ENCODE results near the gene TCF4. TPM values are rescaled to one million over a fixed set of nuclear protein-coding genes. Genes with fewer than 3 reads are reported as not detected.

TCF4 gene
- total RNA-seq, 1 donor from 2014 or later, result 205 TPM

- no peaks in the 10 kb centered on the region for H3K27me3 ChIP-seq (ENCODE audit: control insufficient read depth in 3 of 3, insufficient read depth in 3 of 3, low read length in 3 of 3)
- H3K4me3 ChIP-seq (ENCODE audit: low read length in 3 of 3), result no peak overlapping the region
- peaks cover 9 to 29% (median 16%) of the 10 kb centered on the region in 3 donors for H3K4me1 ChIP-seq (ENCODE audit: control insufficient read depth in 3 of 3, insufficient read depth in 3 of 3, low read length in 3 of 3)
- no peak overlapping the region for H3K9ac ChIP-seq (ENCODE audit: low read depth in 1 of 3, low read length in 3 of 3)
- no peaks in the 10 kb centered on the region for H3K9me3 ChIP-seq (ENCODE audit: control insufficient read depth in 3 of 3, low read length in 3 of 3)
- H3K36me3 ChIP-seq (ENCODE audit: control insufficient read depth in 3 of 3, insufficient read depth in 3 of 3, low read length in 3 of 3), result no peaks in the 10 kb centered on the region
- no peak overlapping the region for H3K27ac ChIP-seq (ENCODE audit: low read depth, low read length)
Measured at GRCh38 chr18:55407774-55408535, 180.0 kb downstream of the TCF4 start.

- Histone ChIP-seq H3K4me1 (ENCODE audit: control insufficient read depth in 3 of 3, insufficient read depth in 3 of 3, low read length in 3 of 3) (peaks cover 9 to 31% (median 16%) of the 10 kb centered on the region in 3 donors), H3K27ac (ENCODE audit: low read depth, low read length) (peak overlapping the region; percentile 67), H3K9ac (ENCODE audit: low read depth in 1 of 3, low read length in 3 of 3) (peak overlapping the region in 2 of 3 donors; percentile 63 to 73), H3K36me3 (ENCODE audit: control insufficient read depth in 3 of 3, insufficient read depth in 3 of 3, low read length in 3 of 3) (no peaks in the 10 kb centered on the region), H3K9me3 (ENCODE audit: control insufficient read depth in 3 of 3, low read length in 3 of 3) (no peaks in the 10 kb centered on the region), H3K4me3 (ENCODE audit: low read length in 3 of 3) (peak overlapping the region; percentile 35 to 65 (median 63)), H3K27me3 (ENCODE audit: control insufficient read depth in 3 of 3, insufficient read depth in 3 of 3, low read length in 3 of 3) (no peaks in the 10 kb centered on the region)
Measured at GRCh38 chr18:55407191-55407590, 180.8 kb downstream of the TCF4 start.

- peak overlapping the region; percentile 63 to 73 (median 66) for H3K9ac ChIP-seq (ENCODE audit: low read depth in 1 of 3, low read length in 3 of 3)
- H3K27ac ChIP-seq (ENCODE audit: low read depth, low read length), result peak overlapping the region; percentile 67
- H3K9me3 ChIP-seq (ENCODE audit: control insufficient read depth in 3 of 3, low read length in 3 of 3), result no peaks in the 10 kb centered on the region
- H3K4me3 ChIP-seq (ENCODE audit: low read length in 3 of 3), result peak overlapping the region; percentile 35 to 65 (median 63)
- H3K36me3 ChIP-seq (ENCODE audit: control insufficient read depth in 3 of 3, insufficient read depth in 3 of 3, low read length in 3 of 3), result no peaks in the 10 kb centered on the region
- H3K27me3 ChIP-seq (ENCODE audit: control insufficient read depth in 3 of 3, insufficient read depth in 3 of 3, low read length in 3 of 3), result no peaks in the 10 kb centered on the region
- peaks cover 12 to 36% (median 16%) of the 10 kb centered on the region in 3 donors for H3K4me1 ChIP-seq (ENCODE audit: control insufficient read depth in 3 of 3, insufficient read depth in 3 of 3, low read length in 3 of 3)
Measured at GRCh38 chr18:55406451-55406991, 181.5 kb downstream of the TCF4 start.

- no peaks in the 10 kb centered on the region for H3K9me3 ChIP-seq (ENCODE audit: control insufficient read depth in 3 of 3, low read length in 3 of 3)
- no peaks in the 10 kb centered on the region for H3K27me3 ChIP-seq (ENCODE audit: control insufficient read depth in 3 of 3, insufficient read depth in 3 of 3, low read length in 3 of 3)
- H3K36me3 ChIP-seq (ENCODE audit: control insufficient read depth in 3 of 3, insufficient read depth in 3 of 3, low read length in 3 of 3), result no peaks in the 10 kb centered on the region
- peaks cover 16 to 38% (median 17%) of the 10 kb centered on the region in 3 donors for H3K4me1 ChIP-seq (ENCODE audit: control insufficient read depth in 3 of 3, insufficient read depth in 3 of 3, low read length in 3 of 3)
- peak overlapping the region in 1 of 3 donors; percentile 65 for H3K4me3 ChIP-seq (ENCODE audit: low read length in 3 of 3)
- peak overlapping the region in 2 of 3 donors; percentile 41 to 73 for H3K9ac ChIP-seq (ENCODE audit: low read depth in 1 of 3, low read length in 3 of 3)
- peak overlapping the region; percentile 67 for H3K27ac ChIP-seq (ENCODE audit: low read depth, low read length)
Measured at GRCh38 chr18:55405893-55406406, 182.0 kb downstream of the TCF4 start.

- no peaks in the 10 kb centered on the region for H3K36me3 ChIP-seq (ENCODE audit: control insufficient read depth in 3 of 3, insufficient read depth in 3 of 3, low read length in 3 of 3)
- peak overlapping the region in 2 of 3 donors; percentile 7 to 44 for H3K4me3 ChIP-seq (ENCODE audit: low read length in 3 of 3)
- H3K27me3 ChIP-seq (ENCODE audit: control insufficient read depth in 3 of 3, insufficient read depth in 3 of 3, low read length in 3 of 3), result no peaks in the 10 kb centered on the region
- no peaks in the 10 kb centered on the region for H3K9me3 ChIP-seq (ENCODE audit: control insufficient read depth in 3 of 3, low read length in 3 of 3)
- H3K9ac ChIP-seq (ENCODE audit: low read depth in 1 of 3, low read length in 3 of 3), result peak overlapping the region in 1 of 3 donors; percentile 41
- H3K4me1 ChIP-seq (ENCODE audit: control insufficient read depth in 3 of 3, insufficient read depth in 3 of 3, low read length in 3 of 3), result peaks cover 16 to 38% (median 17%) of the 10 kb centered on the region in 3 donors
- peak overlapping the region; percentile 67 for H3K27ac ChIP-seq (ENCODE audit: low read depth, low read length)
Measured at GRCh38 chr18:55405475-55405874, 182.5 kb downstream of the TCF4 start.

GRCh38 chr18:55404832-55405465, 183.0 kb downstream of the TCF4 start:
- Histone ChIP-seq H3K9me3 (ENCODE audit: control insufficient read depth in 3 of 3, low read length in 3 of 3) (no peaks in the 10 kb centered on the region), H3K27ac (ENCODE audit: low read depth, low read length) (peak overlapping the region; percentile 67), H3K36me3 (ENCODE audit: control insufficient read depth in 3 of 3, insufficient read depth in 3 of 3, low read length in 3 of 3) (no peaks in the 10 kb centered on the region), H3K4me1 (ENCODE audit: control insufficient read depth in 3 of 3, insufficient read depth in 3 of 3, low read length in 3 of 3) (peaks cover 16 to 40% (median 17%) of the 10 kb centered on the region in 3 donors), H3K4me3 (ENCODE audit: low read length in 3 of 3) (peak overlapping the region in 2 of 3 donors; percentile 7 to 44), H3K27me3 (ENCODE audit: control insufficient read depth in 3 of 3, insufficient read depth in 3 of 3, low read length in 3 of 3) (no peaks in the 10 kb centered on the region), H3K9ac (ENCODE audit: low read depth in 1 of 3, low read length in 3 of 3) (peak overlapping the region in 2 of 3 donors; percentile 10 to 35)

GRCh38 chr18:55404136-55404830, 183.7 kb downstream of the TCF4 start:
- H3K4me1 ChIP-seq (ENCODE audit: control insufficient read depth in 3 of 3, insufficient read depth in 3 of 3, low read length in 3 of 3), result peaks cover 16 to 42% (median 17%) of the 10 kb centered on the region in 3 donors
- H3K4me3 ChIP-seq (ENCODE audit: low read length in 3 of 3), result peak overlapping the region in 1 of 3 donors; percentile 66
- peak overlapping the region; percentile 67 for H3K27ac ChIP-seq (ENCODE audit: low read depth, low read length)
- H3K9me3 ChIP-seq (ENCODE audit: control insufficient read depth in 3 of 3, low read length in 3 of 3), result no peaks in the 10 kb centered on the region
- peak overlapping the region in 1 of 3 donors; percentile 10 for H3K9ac ChIP-seq (ENCODE audit: low read depth in 1 of 3, low read length in 3 of 3)
- H3K36me3 ChIP-seq (ENCODE audit: control insufficient read depth in 3 of 3, insufficient read depth in 3 of 3, low read length in 3 of 3), result no peaks in the 10 kb centered on the region
- no peaks in the 10 kb centered on the region for H3K27me3 ChIP-seq (ENCODE audit: control insufficient read depth in 3 of 3, insufficient read depth in 3 of 3, low read length in 3 of 3)

GRCh38 chr18:55403421-55403949, 184.5 kb downstream of the TCF4 start:
- no peaks in the 10 kb centered on the region for H3K27me3 ChIP-seq (ENCODE audit: control insufficient read depth in 3 of 3, insufficient read depth in 3 of 3, low read length in 3 of 3)
- H3K4me1 ChIP-seq (ENCODE audit: control insufficient read depth in 3 of 3, insufficient read depth in 3 of 3, low read length in 3 of 3), result peaks cover 16 to 46% (median 23%) of the 10 kb centered on the region in 3 donors
- peak overlapping the region; percentile 64 to 77 (median 69) for H3K9ac ChIP-seq (ENCODE audit: low read depth in 1 of 3, low read length in 3 of 3)

GRCh38 chr18:55402731-55403405, 185.1 kb downstream of the TCF4 start:
- H3K9ac ChIP-seq (ENCODE audit: low read depth in 1 of 3, low read length in 3 of 3), result peak overlapping the region; percentile 64 to 77 (median 69)
- H3K4me1 ChIP-seq (ENCODE audit: control insufficient read depth in 3 of 3, insufficient read depth in 3 of 3, low read length in 3 of 3), result peaks cover 16 to 50% (median 25%) of the 10 kb centered on the region in 3 donors
- no peaks in the 10 kb centered on the region for H3K9me3 ChIP-seq (ENCODE audit: control insufficient read depth in 3 of 3, low read length in 3 of 3)
- H3K27ac ChIP-seq (ENCODE audit: low read depth, low read length), result peak overlapping the region; percentile 67
- H3K36me3 ChIP-seq (ENCODE audit: control insufficient read depth in 3 of 3, insufficient read depth in 3 of 3, low read length in 3 of 3), result no peaks in the 10 kb centered on the region
- peak overlapping the region; percentile 47 to 66 (median 49) for H3K4me3 ChIP-seq (ENCODE audit: low read length in 3 of 3)
- H3K27me3 ChIP-seq (ENCODE audit: control insufficient read depth in 3 of 3, insufficient read depth in 3 of 3, low read length in 3 of 3), result no peaks in the 10 kb centered on the region

More at GRCh38 chr18:55403421-55403949, 184.5 kb downstream of the TCF4 start:
- H3K27ac ChIP-seq (ENCODE audit: low read depth, low read length), result peak overlapping the region; percentile 67
- H3K4me3 ChIP-seq (ENCODE audit: low read length in 3 of 3), result peak overlapping the region; percentile 47 to 66 (median 49)
- no peaks in the 10 kb centered on the region for H3K9me3 ChIP-seq (ENCODE audit: control insufficient read depth in 3 of 3, low read length in 3 of 3)
- no peaks in the 10 kb centered on the region for H3K36me3 ChIP-seq (ENCODE audit: control insufficient read depth in 3 of 3, insufficient read depth in 3 of 3, low read length in 3 of 3)
